GM12878 (cell line): ENCODE data around the gene STX3. TPM values are rescaled to one million over a fixed set of nuclear protein-coding genes. Genes with fewer than 3 reads are reported as not detected.

ENCODE experiments used
- ATAC-seq: fragments of 200-7000 bp; cut with Tn5 transposase; 3 replicates; pipeline ENCODE4 v1.9.1; 2020; ENCODE audit warnings: mild to moderate bottlenecking, moderate library complexity
- BruUV-seq: library from RNA; stranded (reverse); fragments of 400-500 nt; replicated peaks from 2 replicates; lab custom pipeline; 2021; lab: Mats Ljungman, UMichigan
- CTCF ChIA-PET: fragments of 300-600 bp; sonication (Branson Sonifier 250); formaldehyde crosslinking; extraction: SDS; loops from one replicate; lab custom pipeline; 2021; ENCODE audit warnings: inconsistent platforms; lab: Yijun Ruan, JAX
- POLR2A ChIA-PET: fragments of 350-600 bp; formaldehyde crosslinking; extraction: SDS; loops from one replicate; lab custom pipeline; 2021; ENCODE audit warnings: inconsistent platforms; lab: Charles Lee
- RAD21 ChIA-PET: fragments of 300-600 bp; sonication (Branson Sonifier 250); formaldehyde crosslinking; loops from one replicate; lab custom pipeline; 2023; ENCODE audit warnings: antibody characterized with exemption; ENCODE audit not compliant: unreplicated experiment; lab: Charles Lee
- SMC1A ChIA-PET: fragments of 300-600 bp; sonication (Branson Sonifier 250); formaldehyde crosslinking; loops from one replicate; lab custom pipeline; 2023; ENCODE audit not compliant: unreplicated experiment, uncharacterized antibody; lab: Charles Lee
- DNase-seq: peaks from one replicate; pipeline ENCODE4 v3.0.0-alpha.2; 2011; ENCODE audit warnings: low read depth, low spot score
- FAIRE-seq: peaks from 3 replicates; lab custom pipeline; 2011; peaks lifted over from hg19 to GRCh38; lab: Jason Lieb, UNC
- H2AFZ ChIP-seq: 2 replicates; pipeline ENCODE4 v1.6.0; 2011; ENCODE audit warnings: low read depth, low read length, control low read depth; ENCODE audit not compliant: control insufficient read depth
- H3K27ac ChIP-seq: 2 replicates; pipeline ENCODE4 v1.5.1; 2011; ENCODE audit warnings: control low read depth; ENCODE audit not compliant: control insufficient read depth, insufficient read depth
- H3K27me3 ChIP-seq, 2 experiments: replicated peaks in 1 of 2; 2 replicates each; pipeline versions ENCODE4 v1.6.0 to v1.6.1; 2011; ENCODE audit warnings: low read length in 1 of 2; ENCODE audit not compliant: control insufficient read depth in 2 of 2, insufficient read depth in 2 of 2
- H3K36me3 ChIP-seq, 2 experiments: 2 replicates each; pipeline ENCODE4 v1.5.1; 2011; ENCODE audit warnings: low read length in 1 of 2; ENCODE audit not compliant: control insufficient read depth in 2 of 2, insufficient read depth in 2 of 2
- H3K4me1 ChIP-seq: 2 replicates; pipeline ENCODE4 v1.6.1; 2011; ENCODE audit warnings: mild to moderate bottlenecking, low read length, moderate library complexity, mixed read lengths; ENCODE audit not compliant: control insufficient read depth, insufficient read depth
- H3K4me2 ChIP-seq: 2 replicates; pipeline ENCODE4 v1.6.0; 2011; ENCODE audit warnings: control low read depth; ENCODE audit not compliant: control insufficient read depth, insufficient read depth
- H3K4me3 ChIP-seq: fragments of 200-600 bp; sonication (generic); 2 replicates; pipeline ENCODE4 v1.5.1; 2016
- H3K79me2 ChIP-seq: 2 replicates; pipeline ENCODE4 v1.6.0; 2011; ENCODE audit warnings: low read length; ENCODE audit not compliant: control insufficient read depth, insufficient read depth
- H3K9ac ChIP-seq: 2 replicates; pipeline ENCODE4 v1.8.0; 2011; ENCODE audit warnings: low read length, control low read depth, mixed read lengths; ENCODE audit not compliant: control insufficient read depth, insufficient read depth
- H3K9me3 ChIP-seq: replicated peaks from 3 replicates; pipeline ENCODE4 v1.5.1; 2011; ENCODE audit warnings: mild to moderate bottlenecking, low read length; ENCODE audit not compliant: control insufficient read depth, insufficient read depth
- H4K20me1 ChIP-seq: 2 replicates; pipeline ENCODE4 v1.6.0; 2011; ENCODE audit not compliant: control insufficient read depth, insufficient read depth
- BMI1 ChIP-seq: fragments of 450-650 bp; IDR thresholded peaks from 2 replicates; pipeline ENCODE4 v1.6.1; 2016; ENCODE audit warnings: mild to moderate bottlenecking, moderate library complexity, borderline replicate concordance
- HDGF ChIP-seq: fragments of 450-650 bp; IDR thresholded peaks from 2 replicates; pipeline ENCODE4 v1.6.1; 2016; ENCODE audit warnings: antibody characterized with exemption
- KDM1A ChIP-seq: fragments of 200-600 bp; sonication (generic); IDR thresholded peaks from 2 replicates; pipeline ENCODE4 v1.6.1; 2016; ENCODE audit warnings: borderline replicate concordance
- MYC ChIP-seq: IDR thresholded peaks from 2 replicates; pipeline ENCODE4 v1.6.1; 2011; ENCODE audit warnings: mild to moderate bottlenecking, low read length, moderate library complexity, inconsistent platforms; ENCODE audit not compliant: insufficient read depth, insufficient replicate concordance, insufficient read length, severe bottlenecking
- NFYA ChIP-seq: IDR thresholded peaks from 2 replicates; pipeline ENCODE4 v1.6.1; 2011; ENCODE audit warnings: low read depth, mild to moderate bottlenecking, low read length, improper control_type of control experiment, borderline replicate concordance
- NR2C1 ChIP-seq: fragments of 450-650 bp; IDR thresholded peaks from 2 replicates; pipeline ENCODE4 v1.6.1; 2017; ENCODE audit warnings: antibody characterized with exemption, mild to moderate bottlenecking, moderate library complexity
- PAX5 ChIP-seq: IDR thresholded peaks from 2 replicates; pipeline ENCODE4 v1.6.1; 2011; ENCODE audit warnings: low read depth, low read length, borderline replicate concordance
- RB1 ChIP-seq: fragments of 450-650 bp; formaldehyde crosslinking; IDR thresholded peaks from 2 replicates; pipeline ENCODE4 v1.6.1; 2017; ENCODE audit warnings: mild to moderate bottlenecking, borderline replicate concordance
- SMAD5 ChIP-seq: IDR thresholded peaks from 2 replicates; pipeline ENCODE4 v1.6.1; 2016; ENCODE audit warnings: antibody characterized with exemption, low read depth
- SMARCA5 ChIP-seq: fragments of 450-650 bp; IDR thresholded peaks from 2 replicates; pipeline ENCODE4 v1.6.1; 2017; ENCODE audit warnings: mild to moderate bottlenecking
- SREBF2 ChIP-seq: IDR thresholded peaks from 2 replicates; pipeline ENCODE4 v1.6.1; 2012; ENCODE audit warnings: mild to moderate bottlenecking, low read length
- SUZ12 ChIP-seq: fragments of 200-600 bp; sonication (generic); IDR thresholded peaks from one replicate; pipeline ENCODE4 v1.6.1; 2018; ENCODE audit warnings: antibody characterized with exemption, mild to moderate bottlenecking; ENCODE audit not compliant: unreplicated experiment
- WRNIP1 ChIP-seq: IDR thresholded peaks from 2 replicates; pipeline ENCODE4 v1.6.1; 2011; ENCODE audit warnings: low read depth, low read length, improper control_type of control experiment, borderline replicate concordance
- WGBS: methylation state at CpG from one replicate; pipeline ENCODE4 v1.1.6; 2016; ENCODE audit warnings: low lambda C conversion rate; ENCODE audit not compliant: insufficient replicate concordance, insufficient coverage; ENCODE audit errors: missing lambda C conversion rate; 5-methylcytosine and 5-hydroxymethylcytosine counted together
- in situ Hi-C: fragments of 300-500 bp; cut with MboI; formaldehyde crosslinking; loops from 9 replicates; pipeline ENCODE4 v1.14.3; 2018; ENCODE audit warnings: mixed read lengths
- intact Hi-C: fragments of 100-400 bp; cut with micrococcal nuclease; formaldehyde crosslinking; loops from one replicate; pipeline ENCODE4 v1.14.2; 2022; ENCODE audit not compliant: unreplicated experiment
- polyA plus RNA-seq, 11 experiments: library from polyadenylated mRNA; depleted of rRNA in 4 of 11; unstranded in 6 of 11; stranded (reverse) in 5 of 11; fragments of >200 nt; fragmentation: Nextera tagmentation in 4 of 11; fragmentation: Illumina TruSeq in 1 of 11; extraction: Ambion mirVana in 4 of 11; extraction: Trizol in 1 of 11; gene quantifications; 1 replicate in 1 of 11; 2 replicates in 10 of 11; pipeline versions ENCODE4 v1.2.1 to v1.2.3, GENCODE V29; 2011 to 2016; ENCODE audit warnings: inconsistent platforms in 2 of 11, missing spikeins in 2 of 11, low read depth in 1 of 11
- total RNA-seq, 4 experiments: library from RNA; depleted of rRNA in 3 of 4; stranded (reverse); fragments of >200 nt in 3 of 4; fragmentation: Illumina TruSeq in 1 of 4; extraction: Trizol in 1 of 4; gene quantifications; 2 replicates each; pipeline versions ENCODE4 v1.2.1 to v1.2.3, GENCODE V29; 2013 to 2021
- TF ChIP-seq, protein P1 (sequence below): fragments of 450-650 bp; conservative IDR thresholded peaks from 2 replicates; pipeline ENCODE4 v1.6.1; 2017; ENCODE audit warnings: mild to moderate bottlenecking, moderate library complexity
- TF ChIP-seq, protein P2 (sequence below): IDR thresholded peaks from 2 replicates; pipeline ENCODE4 v1.6.1; 2011; ENCODE audit warnings: borderline replicate concordance, low read depth, mild to moderate bottlenecking, moderate library complexity, low read length; ENCODE audit not compliant: insufficient read depth, poor library complexity, severe bottlenecking
- TF ChIP-seq, protein P3 (sequence below): fragments of 450-650 bp; IDR thresholded peaks from 2 replicates; pipeline ENCODE4 v1.6.1; 2017; ENCODE audit warnings: mild to moderate bottlenecking, low read depth, inconsistent platforms; ENCODE audit not compliant: poor library complexity, severe bottlenecking
- TF ChIP-seq, protein P4 (sequence below): IDR thresholded peaks from 2 replicates; pipeline ENCODE4 v1.6.1; 2011; ENCODE audit warnings: low read depth, mild to moderate bottlenecking, low read length, moderate library complexity, borderline replicate concordance; ENCODE audit errors: extremely low read depth

Gene STX3
- total and polyA plus RNA-seq, 10 of the 15 experiments (the other 5 are each of a cell fraction or from before 2014, with no cell fraction given): 0.11 to 2.5 (median 1.1) TPM

DNA sequence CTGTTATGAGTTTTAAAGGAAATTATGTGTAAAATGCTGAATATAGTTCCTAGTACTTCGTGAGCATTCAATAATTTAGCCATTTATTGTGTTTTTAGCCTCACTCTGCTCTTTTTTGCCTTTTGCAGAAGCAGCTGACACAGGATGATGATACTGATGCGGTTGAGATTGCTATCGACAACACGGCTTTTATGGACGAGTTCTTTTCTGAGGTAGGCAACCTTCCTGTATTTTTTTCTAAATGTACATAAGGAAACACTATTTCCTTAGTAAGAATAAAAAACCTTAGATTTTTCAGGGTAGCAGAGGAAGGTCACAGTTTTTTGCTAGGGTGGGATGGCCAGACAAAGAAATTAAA, 17.9 kb downstream of the STX3 start (continued):
- TF ChIP-seq, protein P1, sequence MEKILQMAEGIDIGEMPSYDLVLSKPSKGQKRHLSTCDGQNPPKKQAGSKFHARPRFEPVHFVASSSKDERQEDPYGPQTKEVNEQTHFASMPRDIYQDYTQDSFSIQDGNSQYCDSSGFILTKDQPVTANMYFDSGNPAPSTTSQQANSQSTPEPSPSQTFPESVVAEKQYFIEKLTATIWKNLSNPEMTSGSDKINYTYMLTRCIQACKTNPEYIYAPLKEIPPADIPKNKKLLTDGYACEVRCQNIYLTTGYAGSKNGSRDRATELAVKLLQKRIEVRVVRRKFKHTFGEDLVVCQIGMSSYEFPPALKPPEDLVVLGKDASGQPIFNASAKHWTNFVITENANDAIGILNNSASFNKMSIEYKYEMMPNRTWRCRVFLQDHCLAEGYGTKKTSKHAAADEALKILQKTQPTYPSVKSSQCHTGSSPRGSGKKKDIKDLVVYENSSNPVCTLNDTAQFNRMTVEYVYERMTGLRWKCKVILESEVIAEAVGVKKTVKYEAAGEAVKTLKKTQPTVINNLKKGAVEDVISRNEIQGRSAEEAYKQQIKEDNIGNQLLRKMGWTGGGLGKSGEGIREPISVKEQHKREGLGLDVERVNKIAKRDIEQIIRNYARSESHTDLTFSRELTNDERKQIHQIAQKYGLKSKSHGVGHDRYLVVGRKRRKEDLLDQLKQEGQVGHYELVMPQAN: no peak
- TF ChIP-seq KDM1A: no peak
- no peak for TF ChIP-seq RB1

DNA sequence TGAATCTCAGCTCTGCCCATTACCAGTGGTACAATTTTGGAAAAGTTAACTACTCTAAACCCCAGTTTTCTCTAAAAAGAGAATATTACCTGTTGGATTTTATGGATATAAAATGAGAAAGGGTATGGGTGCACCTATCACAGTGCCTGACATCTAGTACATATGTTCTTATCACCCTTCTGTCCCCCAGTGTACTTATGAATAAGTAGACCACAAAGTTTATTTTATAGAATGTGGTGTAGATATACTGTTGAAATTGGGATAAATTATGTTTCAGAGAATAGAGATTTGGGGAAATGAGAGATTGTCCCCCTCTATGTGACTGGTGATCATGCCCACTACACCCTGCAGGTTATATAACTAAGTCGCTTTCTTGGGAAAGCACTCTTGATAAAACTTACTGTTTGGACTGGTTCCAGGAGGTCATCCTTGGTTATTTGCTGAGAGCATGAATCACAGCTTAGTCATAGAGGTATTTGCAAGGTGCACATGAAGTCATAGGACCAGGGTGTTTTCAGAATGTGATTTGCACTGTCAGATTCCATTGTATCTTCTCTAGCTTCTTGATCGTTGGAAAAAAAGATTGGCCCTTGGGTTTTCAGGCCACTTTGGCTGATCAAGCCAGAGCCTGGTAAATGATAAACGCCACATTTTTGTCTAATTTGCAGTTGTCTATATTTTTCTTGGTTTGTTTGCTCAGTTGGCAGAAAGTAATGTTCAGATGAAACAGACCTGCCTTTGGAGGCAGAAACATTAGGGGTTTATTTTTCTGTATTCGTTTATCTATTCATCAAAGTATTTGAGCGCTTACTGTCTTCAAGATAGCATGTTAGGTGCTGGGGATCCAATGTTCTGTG, 21.3 kb downstream of the STX3 start:
- H3K4me2 ChIP-seq: no peak overlapping the region
- no peaks in the 10 kb centered on the region for H4K20me1 ChIP-seq
- ChIA-PET SMC1A (no interaction called here), POLR2A (no interaction called here), CTCF (no interaction called here), RAD21 (no interaction called here)
- H3K9ac ChIP-seq: no peak overlapping the region
- H3K36me3 ChIP-seq: no peaks in the 10 kb centered on the region
- H2AFZ ChIP-seq: no peak overlapping the region
- H3K9me3 ChIP-seq: no peaks in the 10 kb centered on the region
- WGBS: 67% methylated on average over 5 of the region's 5 CpGs
- H3K27me3 ChIP-seq: no peaks in the 10 kb centered on the region
- ATAC-seq (no peak), DNase-seq (no peak), FAIRE-seq (no peak)
- BruUV-seq: no TSS peak
- no peak overlapping the region for H3K4me3 ChIP-seq
- intact Hi-C loops (no loop called here), in situ Hi-C loops (no loop called here)
- H3K4me1 ChIP-seq: peaks cover 5% of the 10 kb centered on the region
- H3K79me2 ChIP-seq: no peaks in the 10 kb centered on the region
- no peak overlapping the region for H3K27ac ChIP-seq
- TF ChIP-seq NR2C1: no peak
- TF ChIP-seq MYC: no peak
- TF ChIP-seq NFYA: no peak
- no peak for TF ChIP-seq SMAD5
- TF ChIP-seq HDGF: no peak
- TF ChIP-seq PAX5: no peak
- TF ChIP-seq, protein P2, sequence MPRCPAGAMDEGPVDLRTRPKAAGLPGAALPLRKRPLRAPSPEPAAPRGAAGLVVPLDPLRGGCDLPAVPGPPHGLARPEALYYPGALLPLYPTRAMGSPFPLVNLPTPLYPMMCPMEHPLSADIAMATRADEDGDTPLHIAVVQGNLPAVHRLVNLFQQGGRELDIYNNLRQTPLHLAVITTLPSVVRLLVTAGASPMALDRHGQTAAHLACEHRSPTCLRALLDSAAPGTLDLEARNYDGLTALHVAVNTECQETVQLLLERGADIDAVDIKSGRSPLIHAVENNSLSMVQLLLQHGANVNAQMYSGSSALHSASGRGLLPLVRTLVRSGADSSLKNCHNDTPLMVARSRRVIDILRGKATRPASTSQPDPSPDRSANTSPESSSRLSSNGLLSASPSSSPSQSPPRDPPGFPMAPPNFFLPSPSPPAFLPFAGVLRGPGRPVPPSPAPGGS: no peak
- TF ChIP-seq SREBF2: no peak
- TF ChIP-seq, protein P3, sequence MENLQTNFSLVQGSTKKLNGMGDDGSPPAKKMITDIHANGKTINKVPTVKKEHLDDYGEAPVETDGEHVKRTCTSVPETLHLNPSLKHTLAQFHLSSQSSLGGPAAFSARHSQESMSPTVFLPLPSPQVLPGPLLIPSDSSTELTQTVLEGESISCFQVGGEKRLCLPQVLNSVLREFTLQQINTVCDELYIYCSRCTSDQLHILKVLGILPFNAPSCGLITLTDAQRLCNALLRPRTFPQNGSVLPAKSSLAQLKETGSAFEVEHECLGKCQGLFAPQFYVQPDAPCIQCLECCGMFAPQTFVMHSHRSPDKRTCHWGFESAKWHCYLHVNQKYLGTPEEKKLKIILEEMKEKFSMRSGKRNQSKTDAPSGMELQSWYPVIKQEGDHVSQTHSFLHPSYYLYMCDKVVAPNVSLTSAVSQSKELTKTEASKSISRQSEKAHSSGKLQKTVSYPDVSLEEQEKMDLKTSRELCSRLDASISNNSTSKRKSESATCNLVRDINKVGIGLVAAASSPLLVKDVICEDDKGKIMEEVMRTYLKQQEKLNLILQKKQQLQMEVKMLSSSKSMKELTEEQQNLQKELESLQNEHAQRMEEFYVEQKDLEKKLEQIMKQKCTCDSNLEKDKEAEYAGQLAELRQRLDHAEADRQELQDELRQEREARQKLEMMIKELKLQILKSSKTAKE: no peak
- no peak for TF ChIP-seq SUZ12
- no peak for TF ChIP-seq WRNIP1
- TF ChIP-seq, protein P4, sequence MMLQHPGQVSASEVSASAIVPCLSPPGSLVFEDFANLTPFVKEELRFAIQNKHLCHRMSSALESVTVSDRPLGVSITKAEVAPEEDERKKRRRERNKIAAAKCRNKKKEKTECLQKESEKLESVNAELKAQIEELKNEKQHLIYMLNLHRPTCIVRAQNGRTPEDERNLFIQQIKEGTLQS: no peak
- TF ChIP-seq BMI1: no peak
- TF ChIP-seq SMARCA5: no peak
